Stimulated activated CD4-positive, alpha-beta T cell treated with anti-CD3 and anti-CD28 coated beads, Interleukin-4, amount 100 ng/mL, for 48 hours (primary cell): ENCODE measurements around the gene PDE3B.
"Not testable (repeated sequence)": the region's sequence is repeated elsewhere in the genome, so short reads cannot be mapped to it uniquely, and the experiment has no call there.

ENCODE experiments used
- DNase-seq, 2 donors: peaks; one replicate each; pipeline ENCODE4 v3.0.0-alpha.2; 2020; ENCODE audit warnings: low read depth in 2 of 2

Gene PDE3B

GRCh38 chr11:14676068-14676467, 32.5 kb downstream of the PDE3B start:
- DNase-seq = no peak

GRCh38 chr11:14677146-14677545, 33.5 kb downstream of the PDE3B start:
- DNase-seq = no peak

GRCh38 chr11:14678350-14678749, 34.7 kb downstream of the PDE3B start:
- DNase-seq = no peak

GRCh38 chr11:14679662-14680061, 36.1 kb downstream of the PDE3B start:
- DNase-seq = no peak

GRCh38 chr11:14684234-14684915, 40.8 kb downstream of the PDE3B start:
- DNase-seq = not testable (repeated sequence)

GRCh38 chr11:14687456-14687855, 43.9 kb downstream of the PDE3B start:
- no peak for DNase-seq

- DNase-seq = no peak
These were observed 44.5 kb downstream of the PDE3B start for GRCh38 chr11:14687943-14688627.

- not testable (repeated sequence) for DNase-seq
These were observed 52.1 kb downstream of the PDE3B start for GRCh38 chr11:14695656-14696055.

- no peak for DNase-seq
These were observed 55.2 kb downstream of the PDE3B start for GRCh38 chr11:14698771-14699170.

- no peak for DNase-seq
These were observed 57.0 kb downstream of the PDE3B start for GRCh38 chr11:14700593-14700992.

- no peak for DNase-seq
These were observed 59.2 kb downstream of the PDE3B start for GRCh38 chr11:14702760-14703159.

- no peak for DNase-seq
These were observed 60.1 kb downstream of the PDE3B start for GRCh38 chr11:14703731-14704130.

- no peak for DNase-seq
These were observed 61.5 kb downstream of the PDE3B start for GRCh38 chr11:14705067-14705466.

- DNase-seq = no peak
These were observed 70.1 kb downstream of the PDE3B start for GRCh38 chr11:14713496-14714244.

- DNase-seq = not testable (repeated sequence)
These were observed 72.1 kb downstream of the PDE3B start for GRCh38 chr11:14715669-14716068.

GRCh38 chr11:14722496-14722895, 78.9 kb downstream of the PDE3B start:
- no peak for DNase-seq

- no peak for DNase-seq
These were observed 81.5 kb downstream of the PDE3B start for GRCh38 chr11:14725150-14725549.

- DNase-seq = no peak
These were observed 83.6 kb downstream of the PDE3B start for GRCh38 chr11:14727215-14727614.

GRCh38 chr11:14727746-14728145, 84.1 kb downstream of the PDE3B start:
- DNase-seq = no peak

GRCh38 chr11:14740539-14740938, 96.9 kb downstream of the PDE3B start:
- DNase-seq = not testable (repeated sequence)

GRCh38 chr11:14741195-14741594, 97.6 kb downstream of the PDE3B start:
- no peak for DNase-seq

GRCh38 chr11:14742849-14743559, 99.4 kb downstream of the PDE3B start:
- no peak for DNase-seq
